HL-60/S4 (cell line): ENCODE measurements around the gene EPHA7.

Experiments
- in situ Hi-C: fragments of 300-500 bp; cut with MboI; formaldehyde crosslinking; loops from 2 replicates; pipeline ENCODE4 v1.14.3; 2022; ENCODE audit warnings: low sequenced_read_pairs

EPHA7 gene

DNA sequence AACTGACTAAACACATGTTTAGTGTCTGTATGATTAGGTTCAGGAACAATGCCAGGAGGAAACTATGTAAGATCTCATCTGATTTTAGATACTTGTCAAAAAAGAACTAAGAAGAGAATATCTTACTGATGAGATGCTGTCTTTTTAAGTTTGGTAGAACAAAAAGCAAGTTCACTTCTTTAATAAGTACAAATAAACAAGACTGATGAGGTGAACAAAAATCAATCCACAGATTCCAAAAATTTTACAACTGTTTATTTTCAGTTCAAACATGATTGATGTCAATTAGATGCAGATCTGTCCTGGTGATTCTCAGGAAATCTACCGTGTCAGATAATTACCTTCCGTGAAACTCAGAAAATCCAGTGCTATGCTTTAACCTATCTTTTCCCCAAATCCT, 24.9 kb downstream of the EPHA7 start:
- in situ Hi-C loops, result no loop called here

DNA sequence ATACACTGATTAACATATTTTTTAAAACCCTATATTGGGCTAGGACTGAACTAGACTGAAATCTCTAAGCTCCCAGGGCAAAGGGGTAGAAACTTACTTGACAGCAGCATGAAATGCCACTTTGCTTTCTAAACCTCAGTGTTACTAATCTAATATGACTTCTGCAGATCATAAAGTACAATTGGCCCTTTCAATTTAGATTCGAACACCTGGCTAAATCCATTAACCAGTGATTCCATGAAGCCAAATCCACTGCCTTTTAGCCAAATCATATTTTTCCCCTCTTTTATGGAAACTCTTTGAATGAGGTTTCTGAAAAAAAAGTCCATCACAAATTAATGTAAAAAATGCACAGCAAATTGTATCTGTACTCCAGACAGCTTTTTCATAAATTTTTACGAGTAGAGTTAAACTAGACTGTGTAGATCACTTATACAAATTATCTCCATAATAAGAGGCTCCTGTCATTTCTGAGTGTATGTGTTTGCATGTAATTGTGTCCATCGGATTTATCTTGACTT, 25.7 kb downstream of the EPHA7 start:
- in situ Hi-C loops, result no loop called here

DNA sequence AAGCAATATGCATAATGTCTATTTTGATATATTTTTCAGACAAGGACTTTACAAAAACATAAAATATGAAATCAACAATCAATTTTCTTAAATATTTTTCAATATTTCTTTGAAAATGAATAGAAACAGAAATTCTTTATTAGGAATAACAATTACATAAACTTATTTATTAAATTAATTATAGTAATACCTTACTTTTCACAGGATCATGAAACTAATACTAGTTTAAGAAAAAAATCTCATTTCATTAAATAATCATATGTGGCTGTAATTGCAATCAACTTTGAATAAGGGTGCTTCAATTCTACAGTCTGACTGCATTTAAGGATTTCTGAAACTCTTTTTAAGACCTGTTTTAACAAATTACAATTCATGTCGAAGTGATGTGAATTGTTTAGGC, 26.6 kb downstream of the EPHA7 start:
- in situ Hi-C loops, result no loop called here

DNA sequence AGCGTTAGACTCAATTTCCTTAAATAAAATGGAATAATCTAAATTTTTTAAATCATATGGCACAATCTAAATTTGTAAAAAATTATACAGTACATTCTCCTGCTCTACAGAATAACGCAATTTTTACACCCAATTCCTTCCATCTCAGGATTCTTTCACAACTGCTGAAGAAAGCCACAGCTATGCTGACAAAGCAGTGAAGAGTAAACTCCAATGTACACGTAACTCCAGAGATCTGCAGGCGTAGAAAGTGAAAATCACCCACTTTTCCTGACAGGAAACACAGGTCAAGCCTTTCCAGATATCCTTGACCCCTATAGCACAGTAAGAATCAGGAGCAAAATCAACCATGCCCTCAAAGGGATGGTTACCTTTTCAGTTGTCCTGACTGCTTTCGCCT, 27.4 kb downstream of the EPHA7 start:
- in situ Hi-C loops, result no loop called here

DNA sequence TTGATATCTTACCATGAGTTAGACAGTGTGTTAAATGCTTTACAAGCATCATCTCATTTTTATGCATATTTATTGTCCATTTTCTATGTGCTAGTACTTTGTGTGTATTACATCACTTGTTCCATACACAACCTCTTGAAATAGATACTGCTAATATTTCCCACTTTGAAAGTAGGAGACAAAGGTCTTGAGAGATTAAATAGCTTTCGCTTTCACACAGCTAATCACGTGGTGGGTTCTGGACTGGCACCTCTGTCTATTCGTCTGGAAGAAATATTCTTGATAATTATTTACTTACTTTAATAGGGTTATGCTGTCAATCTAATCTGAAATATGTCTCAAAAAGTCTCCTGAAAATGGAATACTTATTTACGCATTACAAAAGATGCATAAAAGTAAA, 30.2 kb downstream of the EPHA7 start:
- in situ Hi-C loops, result no loop called here

DNA sequence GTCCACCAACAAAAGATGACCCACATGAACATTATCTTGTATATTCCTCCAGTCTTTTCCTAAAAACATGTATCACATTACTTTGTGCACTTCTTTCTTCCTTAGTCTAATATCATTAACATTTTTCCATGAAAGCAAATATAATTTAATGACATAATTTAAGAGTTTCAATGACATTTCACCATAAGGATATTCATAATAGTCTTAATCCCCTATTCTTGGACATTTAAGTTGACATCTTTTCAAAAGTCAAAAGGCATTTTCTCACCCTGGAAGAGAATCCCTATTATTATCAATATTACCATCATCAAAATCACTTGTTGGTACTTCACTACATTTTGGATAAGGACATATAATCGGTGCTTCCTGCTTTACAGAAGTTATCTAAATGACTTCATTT, 31.3 kb downstream of the EPHA7 start:
- in situ Hi-C loops, result no loop called here

DNA sequence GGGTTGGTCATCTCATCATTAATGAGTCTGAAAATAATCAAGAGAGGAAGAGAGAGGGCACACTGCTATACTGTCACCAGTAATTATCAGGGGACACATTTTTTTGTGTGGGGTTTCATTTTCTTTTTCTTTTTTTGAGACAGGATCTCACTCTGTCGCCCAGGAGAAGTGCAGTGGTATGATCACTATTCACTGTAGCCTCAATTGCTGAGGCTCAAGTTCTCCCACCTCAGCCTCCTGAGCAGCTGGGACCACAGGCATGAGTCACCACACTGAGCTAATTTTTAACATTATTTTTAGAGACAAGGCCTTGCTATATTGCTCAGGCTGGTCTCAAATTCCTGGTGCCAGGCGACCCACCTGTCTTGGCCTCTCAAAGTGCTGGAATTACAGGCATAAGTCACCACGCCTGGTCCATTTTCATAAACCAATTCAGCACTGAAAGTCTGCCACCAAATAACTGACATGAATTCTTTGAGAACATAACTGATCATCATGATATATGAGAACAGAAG, 43.3 kb downstream of the EPHA7 start:
- in situ Hi-C loops, result no loop called here

DNA sequence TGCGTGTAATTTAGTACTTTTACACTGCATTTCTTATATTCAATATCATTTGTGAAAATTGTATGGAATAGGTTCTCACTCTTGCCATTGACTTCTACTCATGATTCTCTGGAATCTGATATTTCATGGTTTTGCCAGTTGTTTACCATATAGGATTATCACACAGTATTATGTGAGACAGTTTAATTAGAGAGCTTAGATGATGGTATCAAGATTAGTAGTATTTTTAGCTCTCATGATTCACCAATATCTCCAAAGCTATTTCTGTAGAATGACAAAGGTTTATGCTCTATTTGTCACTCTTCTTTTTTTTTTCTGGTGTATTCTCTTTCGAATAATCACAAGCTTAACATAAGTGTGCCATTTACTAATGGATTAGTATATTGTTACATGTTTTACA, 45.9 kb downstream of the EPHA7 start:
- in situ Hi-C loops, result no loop called here

DNA sequence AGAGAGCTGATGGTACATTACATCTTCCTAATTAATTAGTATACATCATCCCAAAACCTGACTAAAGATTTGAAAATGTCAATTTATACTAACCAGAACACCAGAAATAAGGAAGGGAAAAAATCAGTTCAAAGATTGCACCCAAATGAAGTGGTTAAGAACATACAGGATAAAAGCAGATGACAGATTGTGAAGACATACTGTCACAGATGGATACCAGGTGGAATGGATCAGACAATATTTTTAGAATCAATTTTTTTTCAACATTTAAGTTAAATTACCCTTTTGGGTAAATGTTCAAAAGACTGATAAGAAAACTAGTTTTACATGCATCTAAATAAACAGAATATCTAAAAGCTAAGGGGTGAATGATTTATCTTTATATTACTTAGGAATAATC, 47.6 kb downstream of the EPHA7 start:
- in situ Hi-C loops, result no loop called here

DNA sequence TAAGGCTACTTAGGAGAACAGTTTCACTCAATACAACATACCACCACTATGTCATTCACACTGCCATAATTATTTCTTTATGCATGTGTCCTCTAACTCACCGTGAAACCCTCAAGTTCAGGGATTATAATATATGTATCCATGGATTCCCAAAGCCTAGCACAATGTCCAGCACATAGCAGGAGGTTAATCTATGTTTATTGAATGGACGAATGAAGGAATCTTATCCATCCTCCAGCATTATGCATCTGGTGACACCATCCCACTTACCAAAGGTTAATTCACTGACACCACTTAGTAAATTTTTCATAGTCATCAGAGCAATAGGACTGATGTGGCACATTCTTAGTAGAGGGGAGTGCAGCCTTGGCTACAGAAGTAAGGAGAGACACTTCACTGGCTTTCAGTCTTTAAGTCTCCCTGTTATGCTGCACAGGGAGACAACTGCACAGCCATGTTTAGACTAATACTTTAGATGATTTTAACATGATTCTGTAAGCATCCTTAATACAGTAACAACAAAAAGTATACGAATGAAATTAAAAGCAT, 49.7 kb downstream of the EPHA7 start:
- in situ Hi-C loops, result no loop called here

DNA sequence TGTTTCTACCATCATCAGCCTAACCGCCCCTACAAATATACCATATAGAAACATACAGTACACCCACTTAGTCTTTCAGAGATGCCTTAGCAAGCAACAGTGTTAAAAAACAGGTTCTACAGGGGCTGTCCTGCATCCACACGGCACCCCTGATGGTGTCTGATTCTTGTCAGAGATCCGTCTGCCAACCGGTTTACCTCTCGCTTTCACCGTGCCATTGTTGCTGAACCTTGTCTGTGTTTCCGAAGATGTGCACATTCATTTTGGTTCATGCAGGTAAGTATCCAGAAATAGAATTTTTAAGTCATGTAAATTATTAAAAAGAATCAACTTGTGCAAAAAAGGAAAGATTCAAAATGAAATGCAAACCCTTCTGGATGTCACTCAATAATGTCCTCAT, 52.9 kb downstream of the EPHA7 start:
- in situ Hi-C loops, result no loop called here

DNA sequence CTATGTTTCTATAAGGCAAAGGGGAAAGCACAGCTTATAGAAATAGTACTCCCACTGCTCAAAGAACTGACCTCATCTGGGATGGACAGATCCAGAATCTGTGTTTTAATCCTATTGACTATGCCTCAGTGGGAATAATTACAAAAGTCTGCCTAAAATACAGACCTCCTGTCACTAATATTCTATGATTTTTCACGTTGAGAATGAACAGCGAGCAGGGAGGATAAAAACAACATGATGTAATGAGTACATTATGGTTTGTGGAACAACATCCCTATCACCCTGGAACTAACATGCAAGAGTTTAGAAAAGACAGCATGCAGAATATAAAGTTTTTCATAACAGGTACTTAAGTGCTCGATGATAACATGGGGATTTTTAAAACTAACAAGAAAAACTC, 53.9 kb downstream of the EPHA7 start:
- in situ Hi-C loops, result no loop called here

DNA sequence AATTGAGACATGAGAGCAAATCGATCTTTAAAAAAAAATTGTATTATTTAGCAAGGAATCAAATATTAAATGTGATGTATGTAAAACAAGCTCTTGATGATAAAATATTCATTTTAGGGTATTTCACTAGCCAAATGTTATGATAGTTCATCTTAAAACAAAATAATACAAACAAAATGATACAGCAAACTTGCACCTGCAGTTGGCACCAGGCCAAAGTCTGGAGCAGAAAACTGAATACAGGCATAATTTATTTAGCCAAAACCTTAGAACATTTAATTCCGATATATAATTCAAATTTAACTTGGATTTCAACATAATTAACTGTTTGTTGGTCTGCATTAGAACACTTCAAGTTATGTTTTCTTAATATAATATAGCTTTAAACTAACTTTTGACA, 60.9 kb downstream of the EPHA7 start:
- in situ Hi-C loops, result no loop called here

DNA sequence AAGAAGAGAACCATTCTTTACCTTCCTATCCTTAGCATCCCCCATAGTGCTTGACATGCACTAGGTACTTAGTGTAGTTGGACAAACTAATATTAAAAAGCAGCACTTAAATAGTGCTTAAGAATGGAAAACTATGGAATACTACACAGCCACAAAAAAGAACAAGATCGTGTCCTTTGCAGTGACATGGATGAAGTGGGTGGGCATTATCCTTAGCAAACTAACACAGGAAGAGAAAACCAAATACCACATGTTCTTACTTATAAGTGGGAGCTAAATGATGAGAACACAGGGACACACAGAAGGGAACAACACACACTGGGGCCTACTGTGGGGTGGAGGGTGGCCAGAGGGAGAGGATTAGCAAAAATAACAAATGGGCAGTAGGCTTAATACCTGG, 66.8 kb downstream of the EPHA7 start:
- in situ Hi-C loops, result no loop called here

DNA sequence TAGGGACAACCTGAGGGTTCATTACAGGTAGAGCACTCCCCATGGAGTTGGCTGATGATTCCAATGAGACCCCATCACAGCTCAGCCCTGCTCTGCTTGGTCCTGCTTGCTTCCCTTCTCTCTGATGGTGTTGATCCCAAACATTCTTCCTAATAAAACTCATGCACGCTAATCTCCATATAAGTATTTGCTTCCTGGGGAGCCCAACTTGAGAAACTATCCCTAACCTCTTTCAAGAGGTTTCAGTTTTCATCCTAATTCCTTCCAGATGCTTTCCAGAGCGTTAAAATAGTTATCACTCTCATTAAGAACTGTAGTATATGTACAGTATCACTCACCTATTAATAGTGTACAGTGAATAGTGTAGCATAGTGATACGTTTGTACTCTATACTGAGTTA, 68.1 kb downstream of the EPHA7 start:
- in situ Hi-C loops, result no loop called here

DNA sequence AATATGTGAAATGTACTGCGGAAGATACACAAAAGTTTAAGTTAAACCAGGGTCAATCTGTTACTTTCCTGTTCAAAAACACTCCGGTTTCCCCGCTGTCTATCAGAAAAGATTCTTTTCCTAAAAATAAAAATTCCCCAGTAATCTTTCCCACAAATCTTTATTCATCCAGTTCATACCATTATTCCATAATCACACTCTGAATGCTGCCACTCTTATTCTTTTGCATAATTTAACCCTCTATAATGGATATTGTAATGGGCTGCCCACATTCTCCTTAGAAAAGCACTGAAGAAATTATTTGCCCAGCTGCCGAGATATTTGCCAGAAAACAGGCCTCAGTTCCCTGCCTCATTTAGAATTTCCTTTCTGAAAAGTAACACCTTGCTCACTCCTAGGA, 68.6 kb downstream of the EPHA7 start:
- in situ Hi-C loops, result no loop called here

DNA sequence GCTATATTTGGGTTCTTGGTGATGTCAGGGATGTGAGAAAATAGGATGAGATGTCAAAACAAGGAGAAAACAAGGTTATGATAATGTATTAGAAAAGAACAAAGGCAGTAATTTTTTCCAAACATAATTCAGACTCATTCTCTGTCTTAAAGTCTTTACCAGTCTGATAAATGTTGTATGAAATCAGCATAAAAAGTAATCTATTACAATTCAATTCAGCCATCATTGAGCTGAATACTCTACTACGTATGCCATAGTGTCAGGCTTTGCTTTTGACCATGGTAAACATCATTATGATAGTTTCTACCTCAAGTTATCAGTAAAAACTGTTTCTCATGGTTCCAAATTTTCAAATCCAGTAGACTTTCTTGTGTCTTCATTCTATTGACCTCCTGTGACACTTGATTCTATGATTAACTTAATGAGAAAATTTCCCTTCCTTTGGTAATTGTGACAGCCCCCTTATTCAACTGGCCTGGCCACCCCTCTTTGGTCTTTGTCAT, 75.0 kb downstream of the EPHA7 start:
- in situ Hi-C loops, result no loop called here

DNA sequence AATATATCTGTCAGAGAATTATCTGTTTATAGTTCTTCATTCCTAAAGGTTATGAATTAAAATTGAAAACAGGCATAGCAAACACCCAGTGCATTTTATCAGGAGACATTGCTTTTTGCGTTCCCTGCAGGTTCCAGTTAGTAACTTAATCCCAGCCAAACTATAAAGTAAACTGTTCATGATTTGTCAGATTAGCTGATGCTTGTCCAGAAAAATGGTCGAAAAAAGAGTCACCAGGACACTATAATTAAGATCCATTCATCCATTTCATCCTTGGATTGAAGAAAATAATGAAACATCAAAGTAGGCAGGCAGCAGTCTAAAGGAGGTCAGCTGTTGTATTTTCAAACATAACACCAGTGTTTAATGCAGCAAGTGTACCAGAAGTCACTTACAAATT, 75.9 kb downstream of the EPHA7 start:
- in situ Hi-C loops, result no loop called here

DNA sequence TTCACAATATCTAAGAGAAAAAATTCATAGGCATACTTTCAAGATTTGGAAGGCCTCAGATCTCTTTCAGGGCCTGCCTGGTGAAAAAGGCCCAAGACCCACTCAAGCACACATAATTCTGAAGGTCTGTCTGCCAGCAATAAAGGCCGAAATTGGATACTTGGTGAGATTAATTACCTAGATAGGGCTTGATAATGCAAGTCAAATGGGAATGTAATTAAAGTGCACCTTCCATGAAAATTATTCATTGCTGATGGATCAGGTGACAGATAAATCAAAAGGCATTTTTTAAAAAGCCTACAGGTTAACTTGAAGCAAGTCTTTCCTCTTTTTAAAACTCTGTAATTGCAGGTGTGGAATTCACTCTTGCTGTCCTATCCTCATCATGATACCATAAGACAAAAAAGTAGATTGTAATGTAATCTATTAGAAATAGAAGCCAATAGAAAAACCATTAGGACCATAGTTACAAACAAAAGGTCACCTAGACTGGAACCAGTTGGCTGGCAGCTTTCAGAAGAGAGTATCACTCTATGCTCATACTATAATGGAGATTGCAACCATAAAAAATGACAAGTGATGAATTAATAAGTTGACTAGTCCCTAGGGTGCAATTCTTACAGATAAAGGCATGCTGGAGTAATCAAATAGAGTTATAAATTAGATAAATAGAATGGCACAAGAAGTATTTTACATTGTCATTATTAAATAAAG, 77.3 kb downstream of the EPHA7 start:
- in situ Hi-C loops, result no loop called here

DNA sequence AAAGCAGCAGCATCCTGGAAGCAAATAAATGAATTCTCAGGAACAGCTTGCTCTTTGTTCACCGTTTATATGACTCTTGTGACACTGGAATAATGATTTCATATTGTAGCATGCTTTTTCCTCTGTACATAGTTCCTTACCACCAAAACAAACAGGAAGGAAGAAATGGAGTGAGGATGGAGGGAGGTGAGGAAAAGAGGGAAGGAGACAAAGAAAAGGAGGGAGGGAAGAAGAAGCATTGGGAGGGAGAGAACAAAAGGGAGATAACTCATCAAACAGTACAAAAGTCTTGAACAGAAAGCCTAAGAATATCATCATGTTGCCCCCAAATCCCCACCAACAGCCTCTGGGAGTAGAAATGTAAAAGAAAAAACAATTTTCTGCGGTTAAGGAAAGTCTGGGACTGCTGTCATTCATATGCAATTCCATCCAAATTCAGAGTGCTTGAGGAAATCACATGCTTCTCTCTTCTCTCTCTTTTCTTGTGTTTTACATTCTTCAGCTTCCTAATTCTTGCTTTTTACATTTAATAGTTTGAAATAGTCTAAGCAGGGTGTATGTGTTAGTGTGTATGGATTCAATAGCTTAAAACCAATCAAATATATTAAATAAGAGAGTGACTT, 81.5 kb downstream of the EPHA7 start:
- in situ Hi-C loops, result no loop called here

DNA sequence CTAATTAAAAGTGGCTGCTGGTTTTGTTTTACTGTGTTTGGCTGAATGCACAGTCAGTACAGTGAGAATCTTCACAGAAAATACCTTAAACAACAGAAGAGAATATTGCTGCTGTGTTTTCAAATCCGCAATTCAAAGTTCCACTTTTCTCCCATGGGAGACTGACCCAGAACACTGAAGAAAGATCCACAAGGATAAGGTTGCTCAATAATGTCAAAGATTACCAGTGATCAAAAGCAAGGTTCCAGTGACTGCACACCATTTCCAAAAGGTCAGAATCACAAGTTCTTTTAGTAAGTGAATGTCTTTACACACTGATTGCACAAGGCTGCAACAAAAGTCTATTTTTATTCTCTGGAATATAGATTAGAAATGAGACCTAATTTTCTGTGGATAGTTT, 82.3 kb downstream of the EPHA7 start:
- in situ Hi-C loops, result no loop called here
